SKM-1 treated with dmso at 0.1 percent for 144 hours (cell line): Measurements from ENCODE around the gene FKBP8.
"Not testable (repeated sequence)": the region's sequence is repeated elsewhere in the genome, so short reads cannot be mapped to it uniquely, and the experiment has no call there.

Source experiments
- DNase-seq: peaks from one replicate; lab custom pipeline; 2025; ENCODE audit not compliant: unreplicated experiment; lab: John Stamatoyannopoulos, UW

FKBP8 gene

DNA sequence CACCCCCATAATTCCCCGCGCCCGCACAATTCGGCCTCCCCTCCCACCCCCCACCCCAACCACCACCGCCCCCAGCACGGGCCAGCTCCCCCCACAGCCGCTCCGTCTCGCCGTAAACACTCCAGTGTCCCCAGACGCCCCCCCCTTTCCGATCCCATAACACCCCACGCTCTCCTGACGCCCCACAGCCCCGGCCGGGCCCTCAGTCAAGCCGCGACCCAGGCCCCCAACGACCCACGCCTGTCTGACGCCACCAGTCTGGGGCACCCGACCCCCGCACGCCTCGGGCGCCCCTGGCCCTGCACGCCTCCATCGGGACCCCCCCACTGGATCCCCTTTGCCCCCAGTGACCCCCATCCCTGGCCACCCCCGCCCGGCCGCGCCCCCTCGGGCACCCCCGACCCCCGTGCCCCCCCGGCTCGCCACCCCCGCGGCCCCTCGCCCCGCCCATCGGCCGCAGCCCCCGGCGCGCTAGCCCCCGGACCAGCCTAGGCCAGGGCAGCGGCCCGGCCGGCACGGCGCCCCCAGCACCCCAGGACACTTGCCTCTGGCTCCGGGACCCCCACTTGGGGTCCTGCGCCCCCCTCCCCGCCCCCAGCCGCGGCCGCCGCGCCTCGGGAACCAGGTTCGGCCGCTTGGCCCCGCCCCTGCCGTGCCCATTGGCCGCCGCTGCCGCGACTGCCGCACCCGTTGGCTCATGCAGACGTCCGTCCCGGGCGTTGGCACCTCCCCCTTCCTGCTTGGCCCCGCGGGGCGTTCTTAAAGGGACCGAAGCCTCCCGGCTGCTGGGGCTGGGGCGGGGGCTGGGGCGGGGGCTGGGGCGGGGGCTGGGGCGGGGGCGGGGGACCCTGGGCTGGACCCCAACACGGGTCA is at the start of gene FKBP8:
FKBP8 (minus strand) TSS at position 633 of the 873 bp plus-strand sequence. CDS start 1,603 bp downstream, outside the sequence.
- peak; percentile 92 for DNase-seq

DNA sequence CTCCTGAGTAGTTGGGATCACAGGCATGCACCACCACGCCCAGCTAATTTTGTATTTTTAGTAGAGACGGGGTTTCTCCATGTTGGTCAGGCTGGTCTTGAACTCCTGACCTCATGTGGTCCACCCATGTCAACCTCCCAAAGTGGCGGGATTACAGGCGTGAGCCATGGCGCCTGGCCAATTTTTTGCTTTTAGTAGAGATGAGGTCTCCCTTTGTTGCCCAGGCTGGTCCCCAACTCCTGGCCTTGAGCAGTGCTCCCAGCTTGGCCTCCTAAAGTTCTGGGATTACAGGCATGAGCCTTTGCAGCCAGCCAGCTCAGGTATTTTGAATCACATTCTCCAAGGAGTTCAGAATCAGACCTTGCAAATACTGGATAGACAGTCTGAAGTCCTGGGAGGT is 49.4 kb upstream of the FKBP8 start:
- DNase-seq, result not testable (repeated sequence)

DNA sequence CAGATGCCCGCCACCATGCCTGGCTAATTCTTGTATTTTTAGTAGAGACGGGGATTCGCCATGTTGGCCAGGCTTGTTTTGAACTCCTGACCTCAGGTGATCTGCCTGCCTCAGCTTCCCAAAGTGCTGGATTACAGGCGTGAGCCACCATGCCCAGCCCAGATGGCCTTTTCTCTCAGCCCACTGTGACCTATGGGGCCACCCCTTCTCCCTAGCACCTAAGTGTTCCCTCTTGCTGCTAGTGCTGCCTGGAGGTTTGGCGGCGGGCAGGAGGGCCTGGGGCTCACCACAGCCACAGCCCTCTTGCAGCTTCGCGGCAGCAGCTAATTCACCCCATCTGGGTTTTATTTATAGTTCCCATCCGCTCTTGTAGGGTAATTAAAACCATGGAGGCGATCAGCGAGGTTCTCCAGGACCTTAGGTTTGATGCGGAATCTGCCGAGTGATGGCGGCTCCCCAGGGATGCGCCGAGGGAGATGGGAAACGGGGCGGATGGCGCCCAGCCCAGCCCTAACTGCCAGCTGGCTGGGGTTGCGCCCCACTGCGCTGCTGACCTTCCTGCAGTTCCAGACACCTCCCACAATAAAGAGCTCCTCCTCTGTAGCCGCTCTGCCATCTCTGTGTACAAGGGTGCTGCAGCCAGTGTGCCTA is 48.5 kb upstream of the FKBP8 start:
- no peak for DNase-seq

DNA sequence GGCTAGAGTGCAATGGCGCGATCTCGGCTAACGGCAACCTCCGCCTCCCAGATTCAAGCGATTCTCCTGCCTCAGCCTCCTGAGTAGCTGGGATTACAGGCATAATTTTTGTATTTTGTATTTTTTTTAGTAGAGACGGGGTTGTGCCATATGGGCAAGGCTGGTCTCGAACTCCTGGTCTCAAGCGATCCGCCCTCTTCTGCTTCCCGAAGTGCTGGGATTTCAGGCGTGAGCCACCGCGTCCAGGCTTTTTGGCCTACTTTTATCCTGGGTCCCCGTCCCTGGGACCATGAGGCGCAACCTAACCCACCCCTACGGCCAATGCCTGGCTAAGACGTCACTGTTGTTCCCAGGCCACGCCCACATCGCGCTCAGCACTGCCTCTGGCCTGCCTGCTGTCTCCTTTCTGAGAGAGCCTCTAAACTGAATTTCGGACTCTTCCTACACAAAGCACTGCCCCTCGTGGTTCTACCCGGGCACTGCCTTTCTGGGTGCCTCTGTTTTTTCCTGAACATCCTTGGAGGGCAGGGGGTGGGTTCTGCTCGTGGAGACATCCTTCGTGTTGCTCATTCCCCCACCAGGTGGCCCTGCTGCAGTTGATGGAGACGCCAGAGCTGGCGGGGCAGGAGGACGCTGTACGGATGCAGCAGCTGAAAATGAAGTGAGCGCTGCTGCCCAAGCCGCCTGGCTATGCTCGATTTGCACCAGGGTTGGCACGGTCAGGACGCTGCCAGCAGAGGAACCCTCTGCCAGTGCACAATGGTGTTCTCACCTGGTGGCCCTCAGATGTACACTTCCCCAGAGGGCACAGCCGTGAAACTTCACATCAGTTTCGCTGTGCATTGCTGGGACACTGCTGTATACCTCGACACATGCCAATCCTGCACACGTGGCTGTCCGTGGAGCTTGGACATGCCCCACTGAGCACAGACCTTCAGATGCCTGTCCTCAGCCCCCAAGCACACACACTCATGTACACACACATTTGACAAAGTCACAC is 47.2 kb upstream of the FKBP8 start:
- DNase-seq, result no peak

DNA sequence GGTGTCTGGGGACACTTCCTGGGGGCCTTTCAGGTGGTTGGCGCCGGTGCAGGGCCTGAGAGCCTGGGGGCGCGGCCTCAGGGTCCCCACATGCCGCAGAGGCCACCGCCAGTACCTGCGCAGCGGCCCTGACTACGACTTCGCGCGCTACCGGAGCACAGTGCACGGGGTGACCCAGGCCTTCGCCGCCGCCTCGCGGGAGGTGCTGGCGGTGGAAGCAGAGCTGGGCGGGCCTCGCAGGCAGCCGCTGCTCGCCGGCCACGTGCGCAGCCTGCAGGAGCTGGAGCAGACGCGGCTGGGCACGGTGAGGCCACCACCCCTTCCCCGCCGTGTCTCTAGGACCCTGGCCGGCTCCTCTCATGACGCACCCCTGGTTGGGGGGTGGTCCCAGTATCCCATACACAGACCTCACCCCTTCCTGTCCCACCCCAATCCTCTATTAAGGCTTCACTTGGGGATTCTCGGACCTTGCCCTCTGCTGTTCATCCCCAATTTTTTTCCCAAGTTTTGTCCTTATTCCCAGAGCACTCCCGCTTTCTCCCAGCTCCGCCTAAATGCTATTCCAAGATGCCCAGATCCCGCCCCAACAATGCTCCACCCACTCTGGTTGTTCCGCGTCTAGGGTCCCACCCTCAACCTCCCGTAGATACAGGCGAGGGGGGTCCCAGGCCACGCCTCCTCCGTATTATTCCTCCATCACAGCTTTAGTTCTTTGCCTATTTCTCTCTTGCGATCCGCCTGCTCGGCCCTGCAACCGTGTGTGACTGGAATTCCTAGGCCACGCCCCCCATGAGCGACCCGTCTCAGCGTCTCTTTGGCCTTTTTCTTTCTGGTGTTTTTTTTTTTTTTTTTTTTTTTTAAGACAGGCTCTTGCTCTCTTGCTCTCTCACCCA is 46.3 kb upstream of the FKBP8 start:
- DNase-seq, result peak; percentile 69

DNA sequence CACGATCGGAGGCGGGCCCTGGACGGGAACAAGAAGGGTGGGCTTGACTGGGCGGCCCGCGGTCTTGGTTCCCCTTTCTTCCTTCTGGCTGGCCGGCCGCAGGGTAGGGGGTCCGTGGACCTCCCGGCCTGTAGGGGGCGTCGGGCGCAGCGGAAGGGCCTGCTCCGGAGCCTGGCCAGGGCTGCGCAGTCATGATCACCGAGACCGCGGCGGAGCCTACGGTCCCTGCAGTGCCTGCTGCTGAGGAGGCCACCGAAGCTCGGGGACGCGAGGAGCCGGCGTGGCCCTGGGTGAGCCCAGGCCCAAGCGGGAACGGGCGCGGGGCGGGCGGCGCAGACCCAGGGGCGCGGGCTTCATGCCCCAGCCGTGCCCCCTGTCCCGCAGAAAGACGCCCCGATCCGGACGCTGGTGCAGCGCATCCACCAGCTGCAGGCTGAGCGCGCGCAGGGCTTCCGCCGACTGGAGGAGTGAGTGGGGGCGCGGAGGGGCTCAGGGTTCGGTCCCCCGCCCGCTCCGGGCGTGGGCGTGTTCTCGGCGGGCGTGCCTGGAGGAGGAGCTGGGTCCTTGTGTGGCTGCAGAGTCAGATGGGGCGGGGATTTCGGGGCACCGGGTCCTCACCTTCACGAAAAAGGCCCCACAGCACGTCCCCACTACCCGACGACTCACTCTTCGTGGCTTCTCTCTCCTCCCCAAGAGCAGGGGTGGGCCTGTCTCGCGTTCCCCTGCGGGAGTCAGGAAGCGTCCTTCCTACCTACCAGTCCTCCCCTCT is 45.4 kb upstream of the FKBP8 start, which contains the start of gene REX1BD:
REX1BD (plus strand) TSS at position 188 of the 769 bp plus-strand sequence; CDS start at position 192, 4 bp downstream.
- DNase-seq, result peak; percentile 79

DNA sequence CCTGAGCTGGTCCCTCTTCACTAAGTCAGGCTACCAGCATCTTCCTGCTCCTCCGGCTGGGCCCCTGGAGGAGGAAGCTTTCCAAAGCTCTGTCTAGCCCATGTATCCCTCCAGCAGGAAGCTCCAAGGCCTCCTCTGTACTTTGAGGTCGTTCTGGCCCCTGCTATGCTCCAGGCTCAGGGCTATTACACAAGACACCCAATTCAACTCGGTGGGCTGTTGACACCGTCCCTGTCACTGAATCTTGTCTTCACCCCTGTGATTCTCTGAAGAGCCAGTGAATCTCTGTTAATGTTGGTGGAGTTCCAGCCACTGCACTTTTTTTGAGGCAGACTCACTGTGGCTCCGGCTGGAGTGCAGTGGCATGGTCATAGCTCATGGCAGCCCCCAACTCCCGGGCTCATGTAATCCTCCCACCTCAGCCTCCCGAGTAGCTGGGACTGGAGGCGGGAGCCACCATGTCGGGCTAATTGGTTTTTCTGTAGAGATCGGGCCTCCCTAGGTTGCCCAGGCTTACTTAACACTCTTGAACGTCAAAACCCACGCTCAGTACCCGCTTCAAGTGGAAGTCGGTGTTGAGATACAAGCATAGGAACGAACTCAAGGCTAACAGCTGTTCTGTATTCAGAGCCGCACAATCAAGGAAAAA is 44.7 kb upstream of the FKBP8 start:
- no peak for DNase-seq

DNA sequence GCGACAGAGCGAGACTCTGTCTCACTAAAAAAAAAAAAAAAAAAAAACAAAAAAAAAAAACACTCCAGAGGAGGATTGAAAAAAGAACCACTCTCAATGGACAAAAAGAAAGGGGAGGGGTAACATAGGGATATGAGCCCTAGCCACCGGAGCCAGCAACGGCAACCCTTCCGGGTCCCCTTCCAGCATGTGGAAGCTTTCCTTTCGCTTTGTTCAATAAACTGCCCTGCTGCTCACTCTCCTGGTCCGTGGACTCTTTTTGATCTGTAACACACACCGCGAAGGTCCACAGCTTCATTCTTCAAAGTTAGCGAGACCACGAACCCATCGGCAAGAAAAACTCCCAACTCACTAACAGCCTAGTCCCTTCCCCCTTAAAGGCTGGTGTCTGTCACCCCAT is 44.2 kb upstream of the FKBP8 start:
- DNase-seq, result no peak

DNA sequence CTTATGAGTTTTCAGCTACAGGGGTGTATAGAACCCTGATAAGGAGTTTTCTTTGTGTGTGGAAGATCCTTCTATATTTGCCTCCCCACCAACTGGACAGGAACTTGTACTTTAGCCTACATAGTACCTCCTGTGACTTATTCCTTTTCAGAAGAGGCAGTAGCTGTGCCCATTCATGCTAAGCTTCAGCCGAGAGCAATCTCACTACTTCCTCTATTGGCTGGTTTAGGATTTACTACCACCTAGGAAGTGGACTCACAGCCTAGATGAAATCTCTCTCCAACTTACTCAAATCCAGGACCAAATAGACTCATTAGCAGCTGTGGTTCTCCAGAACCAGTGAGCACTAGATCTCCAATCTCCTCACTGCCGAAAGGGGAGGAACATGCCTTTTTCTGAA is 42.9 kb upstream of the FKBP8 start:
- DNase-seq, result peak; percentile 75

DNA sequence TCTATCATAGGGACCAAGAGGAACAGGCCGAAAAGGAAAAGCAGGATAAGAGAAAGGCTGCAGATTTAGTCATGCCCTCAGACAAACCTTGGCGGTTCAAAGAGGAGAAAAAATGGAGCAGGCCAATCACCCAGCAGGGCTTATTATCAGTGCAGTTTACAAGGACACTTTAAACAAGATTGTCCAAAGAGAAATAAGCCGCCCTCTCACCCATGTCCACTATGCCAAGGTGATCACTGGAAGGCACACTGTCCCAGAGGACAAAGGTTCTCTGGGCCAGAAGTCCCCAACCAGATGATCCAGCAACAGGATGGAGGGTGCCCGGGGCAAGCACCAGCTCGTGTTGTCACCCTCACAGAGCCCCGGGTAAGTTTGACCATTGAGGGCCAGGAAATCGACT is 36.9 kb upstream of the FKBP8 start:
- no peak for DNase-seq

DNA sequence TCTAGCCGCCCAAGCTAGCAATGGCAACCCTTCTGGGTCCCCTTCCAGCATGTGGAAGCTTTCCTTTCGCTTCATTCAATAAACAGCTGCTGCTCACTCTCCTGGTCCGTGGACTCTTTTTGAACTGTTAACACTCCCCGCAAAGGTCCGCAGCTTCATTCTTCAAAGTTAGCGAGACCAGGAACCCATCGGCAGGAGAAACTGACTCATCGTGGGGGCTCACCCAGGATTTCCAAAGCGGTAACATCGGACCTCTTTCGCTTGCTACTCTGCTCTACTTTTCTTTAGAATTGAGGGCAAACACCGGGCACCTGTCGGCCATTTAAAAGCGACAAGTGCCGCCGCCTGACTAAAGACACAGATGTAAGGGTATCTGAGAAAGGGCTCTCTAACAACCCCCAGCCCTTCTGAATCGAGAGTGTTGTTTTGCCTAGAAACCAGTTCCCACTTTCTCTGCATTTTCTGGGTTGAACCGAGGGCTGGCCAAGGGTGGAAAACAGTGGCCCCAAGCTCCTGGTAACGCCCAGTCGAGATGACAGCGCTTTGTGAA is 34.1 kb upstream of the FKBP8 start:
- DNase-seq, result no peak

DNA sequence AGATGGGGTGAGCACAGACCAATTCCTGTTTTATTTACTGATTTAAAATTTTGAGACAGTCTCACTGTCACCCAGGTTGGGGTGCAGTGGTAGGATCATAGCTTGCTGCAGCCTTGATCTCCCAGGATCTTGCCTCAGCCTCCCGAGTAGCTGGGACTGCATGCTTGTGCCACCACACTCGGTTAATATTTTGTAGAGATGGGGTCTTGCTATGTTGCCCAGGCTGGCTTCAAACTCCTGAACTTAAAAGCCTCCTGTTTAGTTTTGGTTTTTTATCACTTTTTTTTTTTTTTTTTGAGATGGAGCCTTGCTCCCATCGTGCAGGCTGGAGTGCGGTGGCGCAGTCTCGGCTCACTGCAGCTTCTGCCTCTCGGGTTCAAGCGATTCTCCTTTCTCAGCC is 33.0 kb upstream of the FKBP8 start:
- DNase-seq, result no peak

DNA sequence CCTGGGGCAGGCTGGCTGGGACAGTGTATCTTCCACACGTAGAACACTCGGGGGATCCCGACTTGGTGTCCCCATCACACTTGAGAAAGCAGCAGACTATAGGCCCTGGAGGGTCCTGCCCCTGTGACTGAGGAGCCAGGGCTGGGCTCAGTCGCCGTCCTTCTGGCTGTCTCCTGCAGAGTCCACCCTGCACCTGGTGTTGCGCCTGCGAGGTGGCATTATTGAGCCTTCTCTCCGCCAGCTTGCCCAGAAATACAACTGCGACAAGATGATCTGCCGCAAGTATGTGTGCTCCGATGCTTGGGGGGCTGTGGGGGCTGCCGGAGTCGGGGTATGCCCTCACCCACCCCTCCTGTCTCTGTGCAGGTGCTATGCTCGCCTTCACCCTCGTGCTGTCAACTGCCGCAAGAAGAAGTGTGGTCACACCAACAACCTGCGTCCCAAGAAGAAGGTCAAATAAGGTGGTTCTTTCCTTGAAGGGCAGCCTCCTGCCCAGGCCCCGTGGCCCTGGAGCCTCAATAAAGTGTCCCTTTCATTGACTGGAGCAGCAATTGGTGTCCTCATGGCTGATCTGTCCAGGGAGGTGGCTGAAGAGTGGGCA is 31.4 kb upstream of the FKBP8 start:
- no peak for DNase-seq

DNA sequence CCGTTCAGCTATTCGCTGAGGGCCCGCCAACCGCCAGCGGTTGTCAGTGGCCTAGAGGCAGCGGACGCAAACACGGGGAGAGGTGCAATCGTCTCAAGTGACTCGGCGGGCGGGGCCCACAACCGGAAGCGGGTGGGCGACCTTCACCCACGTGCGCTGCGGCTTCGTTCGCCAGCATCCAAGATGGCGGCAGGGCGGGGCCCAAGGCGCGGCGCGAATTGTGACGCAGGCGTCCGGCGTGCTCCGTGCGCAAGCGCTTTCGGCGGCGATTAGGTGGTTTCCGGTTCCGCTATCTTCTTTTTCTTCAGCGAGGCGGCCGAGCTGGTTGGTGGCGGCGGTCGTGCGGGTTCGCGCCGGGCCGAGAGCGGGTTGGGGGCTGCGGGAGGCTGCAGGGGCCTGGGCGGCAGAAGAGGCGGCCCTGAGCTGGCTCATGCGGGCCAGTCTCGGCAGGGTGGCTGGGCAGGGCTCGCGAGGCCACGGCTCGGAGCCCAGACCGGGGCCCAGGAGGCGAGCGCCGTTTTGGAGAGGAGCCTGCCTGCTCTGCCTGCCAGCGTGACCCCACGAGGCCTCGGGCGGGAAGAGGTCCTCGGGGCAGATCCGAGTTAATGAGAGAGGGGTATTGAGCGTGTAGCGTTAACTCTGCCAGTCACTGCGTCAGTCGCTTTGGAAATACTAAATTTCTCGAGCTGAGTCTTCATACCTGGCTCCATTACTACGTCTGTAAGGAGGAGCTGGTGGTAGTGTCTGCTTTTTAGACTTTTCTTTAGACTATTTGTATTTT is 28.4 kb upstream of the FKBP8 start, which contains the start of gene UBA52:
UBA52 (plus strand) TSS at position 294 of the 781 bp plus-strand sequence. CDS start 1,444 bp downstream, outside the sequence.
- DNase-seq, result peak; percentile 97

DNA sequence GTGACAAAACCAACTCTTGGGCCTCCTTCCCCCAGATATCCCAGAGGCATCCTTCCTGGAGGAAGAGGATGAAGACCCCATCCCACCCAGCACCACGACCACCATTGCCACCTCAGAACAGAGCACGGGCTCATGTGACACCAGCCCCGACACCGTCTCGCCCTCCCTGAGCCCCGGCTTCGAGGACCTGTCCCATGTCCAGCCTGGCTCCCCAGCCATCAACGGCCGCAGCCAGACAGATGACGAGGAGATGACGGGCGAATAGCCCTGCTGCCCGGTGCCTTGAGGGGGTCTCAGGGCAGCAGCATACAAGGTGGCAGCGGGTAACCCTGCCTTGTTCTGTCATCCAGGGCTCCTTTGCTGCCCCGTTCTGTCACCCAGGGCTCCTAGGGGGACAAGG is 25.0 kb upstream of the FKBP8 start:
- DNase-seq, result no peak

DNA sequence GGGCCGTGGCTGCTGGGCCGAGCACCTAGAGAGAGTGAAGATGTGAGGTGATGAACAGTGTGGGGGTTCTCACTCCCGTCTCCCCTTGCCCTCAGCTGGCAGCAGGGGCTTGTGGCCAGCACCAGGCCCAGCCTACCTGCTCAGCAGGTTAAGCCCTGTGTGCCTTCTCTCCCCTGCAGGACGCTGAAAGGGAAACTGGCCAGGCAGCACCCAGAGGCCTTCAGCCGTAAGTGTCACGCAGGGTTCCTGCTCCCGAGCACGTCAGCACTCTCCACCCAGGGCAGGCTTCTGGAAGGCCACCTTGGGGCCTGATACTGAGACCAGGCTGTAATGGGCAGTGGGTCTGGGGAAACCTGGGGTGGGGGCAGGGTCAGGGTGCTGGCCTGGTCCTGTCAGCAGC is 23.6 kb upstream of the FKBP8 start:
- DNase-seq, result no peak

DNA sequence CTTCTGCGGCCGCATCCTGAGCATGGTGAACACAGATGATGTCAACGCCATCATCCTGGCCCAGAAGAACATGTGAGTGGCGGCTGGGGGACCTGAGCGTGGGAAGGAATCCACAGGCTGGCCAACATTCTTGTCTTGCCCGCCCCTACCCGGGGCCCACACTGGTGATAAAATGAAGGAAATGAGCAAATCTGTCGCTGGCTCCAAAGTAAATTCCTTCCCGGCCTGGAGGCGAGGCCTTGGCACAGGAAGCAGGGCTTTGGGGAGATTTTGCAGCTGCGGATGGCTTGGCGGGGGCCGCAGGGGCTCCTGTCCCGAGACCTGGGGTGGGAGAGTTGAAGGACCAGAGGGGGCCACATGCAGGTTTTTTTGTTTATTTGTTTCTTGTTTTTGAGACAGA is 18.7 kb upstream of the FKBP8 start:
- no peak for DNase-seq
